ENCODE results near the gene CBX4. TPM values are rescaled to one million over a fixed set of nuclear protein-coding genes. Genes with fewer than 3 reads are reported as not detected.

CBX4 gene
- total and polyA plus RNA-seq, 2 of the 13 experiments (the other 11 are each of a cell fraction or from before 2014, with no cell fraction given): 25.8 to 50.8 TPM

- no peak for TF ChIP-seq FUBP1 (CRISPR knock-in tag; IDR thresholded peaks at IDR 0.05; ENCODE audit: borderline replicate concordance)
- peak; percentile 20; the same call in 1 of the 2 replicates for TF ChIP-seq BORCS8-MEF2B (CRISPR knock-in tag; IDR thresholded peaks at IDR 0.05)
- no peak for TF ChIP-seq SIX4 (CRISPR knock-in tag; IDR thresholded peaks at IDR 0.05)
- TF ChIP-seq ZNF646 (CRISPR knock-in tag; IDR thresholded peaks at IDR 0.05): 0 out of 2 replicates have a peak, but pooled peaks have one; percentile 46
- TF ChIP-seq NR3C1 (CRISPR knock-in tag; IDR thresholded peaks at IDR 0.05): no peak
- no peak for TF ChIP-seq MYPOP (CRISPR knock-in tag; IDR thresholded peaks at IDR 0.05)
- no peak for TF ChIP-seq ZBTB1 (CRISPR knock-in tag; IDR thresholded peaks at IDR 0.05; ENCODE audit: borderline replicate concordance)
- TF ChIP-seq ZGPAT (CRISPR knock-in tag; IDR thresholded peaks at IDR 0.05): peak; percentile 52; the same call in 1 of the 2 replicates
- TF ChIP-seq MTERF4 (CRISPR knock-in tag; IDR thresholded peaks at IDR 0.05): peak; percentile 80; the same call in 1 of the 2 replicates
- TF ChIP-seq HOXA3 (CRISPR knock-in tag; IDR thresholded peaks at IDR 0.05): peak; percentile 68; the same call in 1 of the 2 replicates
- no peak for TF ChIP-seq ADNP (CRISPR knock-in tag; IDR thresholded peaks at IDR 0.05)
- TF ChIP-seq PBX2 (CRISPR knock-in tag; IDR thresholded peaks at IDR 0.05): no peak
- TF ChIP-seq ZNF780A (CRISPR knock-in tag; IDR thresholded peaks at IDR 0.05): no peak
- TF ChIP-seq YEATS4 (CRISPR knock-in tag; IDR thresholded peaks at IDR 0.05; ENCODE audit: borderline replicate concordance): peak; percentile 46; the same call in 1 of the 2 replicates
Observed at GRCh38 chr17:79836972-79837887, 2.0 kb downstream of the CBX4 start (continued).
